Measurements from ENCODE around the gene CACNG1.

Gene CACNG1

DNA sequence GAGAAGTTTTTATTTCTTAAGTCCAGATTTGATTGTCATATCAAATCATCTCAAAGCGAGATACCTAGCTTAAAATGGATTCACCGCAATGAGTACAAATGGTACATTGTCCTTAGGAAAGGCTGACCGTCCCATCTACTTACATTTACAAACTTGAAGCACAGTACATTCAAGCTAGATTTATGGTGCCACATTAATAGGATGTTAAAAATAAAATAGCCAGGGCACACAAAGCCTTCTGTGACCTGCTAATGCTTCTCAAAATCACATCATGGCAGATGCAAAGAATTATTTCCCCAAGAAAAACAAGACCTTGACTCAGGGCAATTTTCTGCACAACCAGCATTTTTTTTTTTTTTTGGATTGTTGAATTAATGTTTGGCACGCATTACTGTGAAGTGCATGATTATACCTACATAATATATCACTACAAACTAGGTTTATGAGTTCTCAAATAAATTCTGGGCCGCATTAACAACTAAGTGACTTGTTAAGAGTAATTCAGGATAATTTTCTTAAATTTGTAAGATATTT lies 25.3 kb downstream of the CACNG1 start:
- Mint-ChIP-seq H3K36me3 (ENCODE audit: low read depth) (peaks cover 19% of the 10 kb centered on the region), H3K27me3 (ENCODE audit: low read depth) (peaks cover 4% of the 10 kb centered on the region), H3K27ac (no peak overlapping the region), H3K9me3 (no peaks in the 10 kb centered on the region), H3K4me1 (peaks cover 12% of the 10 kb centered on the region), H3K4me3 (no peak overlapping the region)
- TF ChIP-seq, protein P1, sequence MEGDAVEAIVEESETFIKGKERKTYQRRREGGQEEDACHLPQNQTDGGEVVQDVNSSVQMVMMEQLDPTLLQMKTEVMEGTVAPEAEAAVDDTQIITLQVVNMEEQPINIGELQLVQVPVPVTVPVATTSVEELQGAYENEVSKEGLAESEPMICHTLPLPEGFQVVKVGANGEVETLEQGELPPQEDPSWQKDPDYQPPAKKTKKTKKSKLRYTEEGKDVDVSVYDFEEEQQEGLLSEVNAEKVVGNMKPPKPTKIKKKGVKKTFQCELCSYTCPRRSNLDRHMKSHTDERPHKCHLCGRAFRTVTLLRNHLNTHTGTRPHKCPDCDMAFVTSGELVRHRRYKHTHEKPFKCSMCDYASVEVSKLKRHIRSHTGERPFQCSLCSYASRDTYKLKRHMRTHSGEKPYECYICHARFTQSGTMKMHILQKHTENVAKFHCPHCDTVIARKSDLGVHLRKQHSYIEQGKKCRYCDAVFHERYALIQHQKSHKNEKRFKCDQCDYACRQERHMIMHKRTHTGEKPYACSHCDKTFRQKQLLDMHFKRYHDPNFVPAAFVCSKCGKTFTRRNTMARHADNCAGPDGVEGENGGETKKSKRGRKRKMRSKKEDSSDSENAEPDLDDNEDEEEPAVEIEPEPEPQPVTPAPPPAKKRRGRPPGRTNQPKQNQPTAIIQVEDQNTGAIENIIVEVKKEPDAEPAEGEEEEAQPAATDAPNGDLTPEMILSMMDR (IDR thresholded peaks at IDR 0.05; ENCODE audit: unreplicated experiment in 3 of 3), result no peak

DNA sequence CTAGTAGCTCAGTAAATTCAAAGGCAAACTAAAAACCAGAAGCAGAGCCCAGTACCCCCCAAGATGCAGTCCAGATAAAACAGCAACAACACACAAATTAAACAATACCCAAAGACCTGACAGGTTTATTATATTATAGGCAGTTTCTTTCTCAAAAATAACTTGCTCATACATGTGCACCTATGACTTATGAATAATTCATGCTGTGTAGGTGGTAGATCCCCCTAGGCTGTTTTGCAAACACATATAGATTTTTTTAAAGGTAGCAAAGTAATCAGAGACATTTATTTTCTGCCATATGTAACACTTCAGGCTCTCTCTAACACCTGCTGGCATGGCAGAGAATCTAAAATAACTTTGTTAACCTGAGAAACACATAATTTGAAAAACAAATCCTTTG lies 27.2 kb downstream of the CACNG1 start:
- peaks cover 23% of the 10 kb centered on the region for H3K36me3 Mint-ChIP-seq (ENCODE audit: low read depth)
- TF ChIP-seq, protein P1 (IDR thresholded peaks at IDR 0.05; ENCODE audit: unreplicated experiment in 3 of 3), result no peak
- H3K27ac Mint-ChIP-seq, result no peak overlapping the region
- H3K4me3 Mint-ChIP-seq, result no peak overlapping the region
- no peaks in the 10 kb centered on the region for H3K27me3 Mint-ChIP-seq (ENCODE audit: low read depth)
- H3K9me3 Mint-ChIP-seq, result no peaks in the 10 kb centered on the region
- peaks cover 17% of the 10 kb centered on the region for H3K4me1 Mint-ChIP-seq

DNA sequence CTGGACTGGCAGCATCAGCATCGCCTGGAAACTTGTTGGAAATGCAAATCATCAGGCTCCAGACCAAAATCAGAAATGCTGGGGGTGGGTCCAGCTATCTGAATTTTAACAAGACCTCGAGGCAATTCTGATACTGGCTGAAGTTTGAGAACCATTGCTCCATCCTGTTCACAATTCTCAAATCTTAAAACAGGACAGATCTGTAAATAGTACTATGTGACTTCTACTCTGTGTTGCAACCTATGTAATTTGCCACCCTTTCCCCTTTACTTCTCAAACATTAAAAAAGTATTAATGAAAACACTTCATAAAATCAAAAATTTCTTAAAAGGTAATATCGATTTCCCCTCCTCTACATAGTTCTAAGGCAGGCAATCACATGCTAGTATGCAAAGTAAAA lies 28.5 kb downstream of the CACNG1 start:
- TF ChIP-seq, protein P1 (IDR thresholded peaks at IDR 0.05; ENCODE audit: unreplicated experiment in 3 of 3), result no peak
- H3K4me3 Mint-ChIP-seq, result no peak overlapping the region
- H3K27me3 Mint-ChIP-seq (ENCODE audit: low read depth), result no peaks in the 10 kb centered on the region
- peaks cover 27% of the 10 kb centered on the region for H3K36me3 Mint-ChIP-seq (ENCODE audit: low read depth)
- H3K9me3 Mint-ChIP-seq, result no peaks in the 10 kb centered on the region
- H3K4me1 Mint-ChIP-seq, result peaks cover 12% of the 10 kb centered on the region
- no peak overlapping the region for H3K27ac Mint-ChIP-seq

DNA sequence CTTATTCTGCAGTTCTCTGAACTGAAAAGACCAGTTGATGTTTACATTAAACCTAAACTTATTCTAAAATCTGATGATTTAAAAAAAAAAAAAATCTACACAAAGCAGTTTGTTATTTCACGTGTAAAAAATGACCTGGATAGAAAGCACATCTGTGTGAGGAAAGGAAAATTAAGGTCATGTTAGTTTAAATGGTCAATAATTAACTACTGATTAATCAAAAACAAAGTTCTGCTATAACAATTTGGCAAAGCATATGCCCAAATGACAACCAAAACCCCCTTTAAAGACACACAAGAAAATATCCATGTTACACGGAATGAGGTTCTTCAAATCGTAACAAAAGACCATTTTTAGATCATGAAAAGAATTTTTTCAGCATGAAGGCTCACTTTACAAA lies 30.4 kb downstream of the CACNG1 start:
- Mint-ChIP-seq H3K4me1 (peaks cover 9% of the 10 kb centered on the region), H3K27ac (peak overlapping the region; percentile 49 to 62 (median 61))
- TF ChIP-seq, protein P1 (IDR thresholded peaks at IDR 0.05; ENCODE audit: unreplicated experiment in 3 of 3), result no peak

DNA sequence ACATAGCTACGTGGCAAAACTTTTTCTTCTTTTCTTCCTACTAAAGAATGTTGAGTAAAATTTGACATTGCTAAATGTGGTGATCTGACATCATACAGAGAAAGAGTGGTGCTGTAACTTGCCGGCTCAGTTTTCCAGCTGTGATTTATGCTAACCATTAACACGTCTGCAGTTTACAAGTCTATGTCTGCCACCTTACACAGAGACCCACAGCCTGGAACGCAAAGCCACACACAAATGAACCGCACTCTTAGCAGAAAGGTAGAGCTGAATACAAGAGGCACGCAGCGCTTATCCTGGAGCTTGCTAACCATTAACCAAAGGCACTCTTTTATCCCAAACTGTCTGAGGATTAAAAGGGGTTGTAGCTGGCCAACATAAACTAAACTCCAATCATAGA lies 31.9 kb downstream of the CACNG1 start:
- no peaks in the 10 kb centered on the region for H3K27me3 Mint-ChIP-seq (ENCODE audit: low read depth)
- H3K4me1 Mint-ChIP-seq, result peaks cover 6% of the 10 kb centered on the region
- no peaks in the 10 kb centered on the region for H3K9me3 Mint-ChIP-seq
- H3K4me3 Mint-ChIP-seq, result peak overlapping the region in 1 of 3 experiments; percentile 1
- peaks cover 32% of the 10 kb centered on the region for H3K36me3 Mint-ChIP-seq (ENCODE audit: low read depth)
- peak overlapping the region; percentile 67 to 83 (median 72) for H3K27ac Mint-ChIP-seq
- TF ChIP-seq, protein P1 (IDR thresholded peaks at IDR 0.05; ENCODE audit: unreplicated experiment in 3 of 3), result no peak

More for the DNA sequence above, 30.4 kb downstream of the CACNG1 start:
- no peaks in the 10 kb centered on the region for H3K27me3 Mint-ChIP-seq (ENCODE audit: low read depth)
- H3K4me3 Mint-ChIP-seq, result no peak overlapping the region
- peaks cover 32% of the 10 kb centered on the region for H3K36me3 Mint-ChIP-seq (ENCODE audit: low read depth)
- no peaks in the 10 kb centered on the region for H3K9me3 Mint-ChIP-seq

DNA sequence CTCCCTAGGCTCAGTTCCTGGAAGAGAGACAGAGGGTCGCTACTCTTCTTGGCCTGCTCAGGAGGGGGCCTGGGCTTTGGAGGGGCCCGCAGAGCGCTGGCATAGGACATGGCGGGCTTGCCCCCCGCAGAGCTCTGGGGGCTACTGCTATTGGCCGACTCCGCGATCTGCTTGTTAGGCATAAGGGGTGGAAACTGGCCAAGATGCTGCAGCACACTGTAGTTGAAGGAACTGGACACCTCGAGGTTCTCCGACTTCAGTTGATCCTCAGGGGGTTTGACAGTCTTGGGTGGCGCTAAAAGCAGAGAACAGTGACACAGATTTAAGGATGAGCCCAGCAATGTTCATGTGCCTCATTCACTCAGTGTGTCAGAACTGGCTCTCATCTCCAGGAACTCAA lies 33.9 kb downstream of the CACNG1 start:
- H3K36me3 Mint-ChIP-seq (ENCODE audit: low read depth), result peaks cover 27% of the 10 kb centered on the region
- TF ChIP-seq, protein P1 (IDR thresholded peaks at IDR 0.05; ENCODE audit: unreplicated experiment in 3 of 3), result no peak
- no peak overlapping the region for H3K27ac Mint-ChIP-seq
- no peaks in the 10 kb centered on the region for H3K9me3 Mint-ChIP-seq
- peaks cover 6% of the 10 kb centered on the region for H3K4me1 Mint-ChIP-seq
- H3K27me3 Mint-ChIP-seq (ENCODE audit: low read depth), result no peaks in the 10 kb centered on the region
- no peak overlapping the region for H3K4me3 Mint-ChIP-seq
